Glomerular visceral epithelial cell (primary cell): ENCODE results near the gene PPP1R13B.
"Not testable (repeated sequence)": the region's sequence is repeated elsewhere in the genome, so short reads cannot be mapped to it uniquely, and the experiment has no call there.

Experiments used
- DNase-seq: peaks from one replicate; pipeline ENCODE4 v3.0.0-alpha.2; 2016; ENCODE audit errors: extremely low spot score

PPP1R13B gene

DNA sequence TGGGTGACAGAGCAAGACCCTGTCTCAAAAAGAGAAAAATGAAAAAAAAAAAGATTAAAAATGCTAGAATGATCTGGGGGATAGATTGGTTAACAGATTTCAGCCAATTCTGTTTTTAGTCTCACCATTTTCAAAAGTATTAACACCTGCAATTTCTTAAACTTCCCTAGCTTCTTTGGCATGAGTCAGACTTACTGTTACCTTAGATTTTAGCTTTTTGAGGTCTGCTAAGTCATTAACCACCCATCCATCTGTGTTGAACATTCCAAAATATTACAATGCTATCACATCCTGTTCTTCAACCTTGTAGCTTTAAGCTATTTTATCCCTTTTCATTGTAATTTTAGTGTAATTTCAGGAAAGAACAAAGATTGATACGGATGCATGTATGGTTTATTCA lies 59.3 kb downstream of the PPP1R13B start:
- no peak for DNase-seq

DNA sequence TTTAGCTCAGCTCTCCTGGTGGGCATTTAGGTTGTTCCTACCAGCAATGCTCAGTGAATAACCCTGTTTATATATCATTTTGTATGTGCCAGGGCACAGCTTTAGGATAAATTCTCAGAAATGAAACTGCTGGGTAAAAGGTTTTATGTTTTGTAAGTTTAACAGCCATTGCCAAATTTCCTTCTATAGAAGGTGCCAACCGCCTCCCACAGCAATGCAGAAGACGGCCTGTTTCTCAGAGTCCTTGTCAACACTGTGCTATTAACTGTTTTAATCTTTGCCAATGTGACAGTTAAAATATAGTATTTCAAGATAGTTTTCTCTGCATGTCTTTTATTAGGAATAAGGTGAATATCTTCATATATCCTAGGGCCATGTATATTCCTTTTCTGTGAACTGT lies 65.0 kb downstream of the PPP1R13B start:
- no peak for DNase-seq

DNA sequence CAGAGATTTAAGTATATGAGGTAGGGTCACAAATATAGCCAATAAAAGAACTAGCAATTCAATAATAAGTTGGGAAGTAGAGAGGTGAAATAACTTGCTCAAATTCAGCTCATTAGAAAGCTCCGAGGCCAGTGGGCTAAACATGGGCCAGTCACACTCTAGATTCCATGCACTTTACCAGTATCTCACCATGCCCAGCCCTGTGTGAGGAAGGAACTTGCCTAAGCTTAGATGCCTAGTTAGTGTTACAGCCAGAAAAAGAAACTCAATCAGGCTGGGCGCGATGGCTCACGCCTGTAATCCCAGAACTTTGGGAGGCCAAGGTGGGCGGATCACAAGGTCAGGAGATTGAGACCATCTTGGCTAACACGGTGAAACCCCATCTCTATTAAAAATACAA lies 71.1 kb downstream of the PPP1R13B start:
- DNase-seq, result not testable (repeated sequence)

DNA sequence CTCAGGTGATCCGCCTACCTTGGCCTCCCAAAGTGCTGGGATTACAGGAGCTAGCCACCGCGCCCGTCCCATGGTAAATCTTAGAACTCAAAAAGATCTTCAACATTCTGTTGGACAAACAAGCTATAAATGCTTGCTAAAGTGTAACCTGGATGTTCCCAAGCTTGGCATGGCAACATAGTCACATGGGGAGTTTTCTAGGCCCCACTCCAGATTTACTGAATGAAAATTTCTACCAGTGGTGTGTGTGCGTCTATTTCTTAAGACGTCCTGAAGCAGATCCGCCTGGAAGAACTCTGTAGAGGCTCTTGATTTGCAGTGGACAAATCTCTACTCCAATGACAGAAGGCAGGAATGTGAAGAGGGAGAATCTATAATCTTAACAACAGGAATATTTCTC lies 71.9 kb downstream of the PPP1R13B start:
- no peak for DNase-seq

DNA sequence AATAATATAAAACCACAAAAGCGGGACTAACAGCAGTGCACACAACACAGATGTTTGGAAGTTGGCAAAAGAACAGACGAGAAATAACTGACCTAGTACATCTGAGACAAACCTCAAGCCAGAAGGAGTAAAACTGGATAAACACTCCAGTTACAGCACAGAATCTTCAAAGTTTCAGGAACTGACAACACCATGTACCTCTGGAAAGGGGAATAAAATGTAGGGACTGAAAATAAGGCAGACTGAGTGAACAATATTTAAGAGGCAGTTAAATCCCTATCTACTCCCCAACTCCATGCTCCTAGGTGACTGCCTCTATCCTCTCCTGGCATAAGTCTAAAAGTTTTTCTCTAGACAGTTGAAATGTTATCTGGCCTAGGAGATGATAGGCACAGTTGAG lies 73.9 kb downstream of the PPP1R13B start:
- no peak for DNase-seq

DNA sequence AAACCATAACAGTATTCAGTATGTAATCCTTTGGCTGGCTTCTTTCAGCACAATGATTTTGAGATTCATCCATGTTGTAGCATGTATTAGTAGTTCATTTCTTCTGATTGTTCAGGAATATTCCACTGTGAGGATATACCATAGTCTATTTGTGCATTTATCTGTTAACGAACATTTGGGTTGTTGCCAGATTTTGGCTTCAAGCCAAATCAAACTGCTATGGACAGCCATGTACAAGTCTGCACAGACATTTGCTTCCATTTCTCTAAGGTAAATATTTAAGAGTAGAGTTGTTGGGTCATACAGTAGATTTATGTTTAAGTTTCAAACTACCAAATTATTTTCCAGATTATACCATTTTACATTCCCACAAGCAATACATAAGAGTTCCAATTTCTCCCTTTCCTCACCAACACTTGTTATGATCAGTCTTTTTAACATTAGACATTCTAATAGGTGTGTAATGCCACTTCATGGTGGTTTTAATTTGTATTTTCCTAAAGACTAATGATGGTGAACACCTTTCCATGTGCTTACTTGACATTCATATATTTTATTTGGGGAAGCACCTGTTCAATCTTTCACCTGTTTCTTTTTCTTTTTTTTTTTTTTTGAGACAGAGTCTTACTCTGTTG lies 75.2 kb downstream of the PPP1R13B start:
- no peak for DNase-seq

DNA sequence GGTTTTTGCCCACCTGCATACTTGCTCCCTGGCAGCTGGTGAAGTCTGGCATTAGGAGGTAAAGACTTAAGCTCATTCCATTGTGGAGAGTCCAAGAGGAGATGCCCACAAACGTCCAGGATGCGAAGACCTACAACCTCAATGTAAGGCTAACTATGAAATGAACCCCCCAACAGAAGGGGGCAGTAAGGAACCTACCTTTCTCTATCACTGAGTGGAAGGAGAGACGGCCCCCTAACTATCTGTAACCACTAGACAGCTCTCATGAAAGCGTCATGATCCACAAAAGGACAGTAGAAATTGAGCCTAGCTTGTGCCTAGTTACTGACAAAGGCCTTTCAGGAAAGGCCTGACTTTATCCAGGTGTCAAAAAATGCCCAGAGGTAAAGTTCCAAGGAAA lies 76.5 kb downstream of the PPP1R13B start:
- DNase-seq, result no peak

DNA sequence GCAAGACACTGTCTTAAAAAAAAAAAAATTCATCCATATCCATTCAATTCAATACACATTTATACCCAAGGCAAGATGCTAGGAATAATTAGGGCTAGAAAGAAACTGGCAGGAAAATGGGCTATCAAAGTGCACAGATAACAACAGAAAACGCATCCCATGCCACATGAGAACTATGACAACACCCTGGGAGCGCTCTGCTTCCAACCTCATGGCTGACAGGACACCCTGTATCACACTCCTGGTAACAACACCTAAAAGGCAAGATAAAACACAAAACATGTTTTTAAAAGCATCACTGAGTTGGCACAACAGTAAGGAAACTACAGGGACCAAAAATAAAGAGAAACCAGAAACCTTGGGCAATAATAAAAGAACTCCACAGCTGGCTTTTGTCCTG lies 76.9 kb downstream of the PPP1R13B start:
- DNase-seq, result no peak

DNA sequence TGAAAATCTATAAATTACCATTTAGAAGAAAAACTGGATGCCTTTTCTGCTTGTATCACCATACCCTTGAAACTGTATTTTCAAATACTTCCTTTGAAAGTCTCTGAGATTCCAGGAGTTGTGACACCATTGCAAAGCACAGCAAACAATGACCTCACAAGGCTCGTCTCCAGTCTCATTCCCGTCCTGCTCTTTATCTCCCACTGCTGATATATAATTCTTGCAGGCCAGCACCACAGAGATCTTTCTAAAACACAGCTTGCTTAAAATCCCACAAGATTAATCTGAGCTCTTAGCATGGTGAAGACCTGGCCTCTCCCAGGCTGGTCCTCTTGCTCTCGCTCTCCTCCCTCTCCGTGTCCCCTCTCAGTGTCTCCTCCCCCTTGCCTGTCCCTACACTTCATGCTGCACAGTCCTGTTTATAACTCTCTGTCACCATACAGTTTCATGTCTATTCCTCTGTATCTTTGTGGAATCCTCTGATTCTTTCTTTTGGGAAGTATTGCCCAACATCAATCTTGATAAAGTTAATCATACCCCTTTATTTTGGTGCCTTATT lies 80.0 kb downstream of the PPP1R13B start:
- DNase-seq, result no peak

DNA sequence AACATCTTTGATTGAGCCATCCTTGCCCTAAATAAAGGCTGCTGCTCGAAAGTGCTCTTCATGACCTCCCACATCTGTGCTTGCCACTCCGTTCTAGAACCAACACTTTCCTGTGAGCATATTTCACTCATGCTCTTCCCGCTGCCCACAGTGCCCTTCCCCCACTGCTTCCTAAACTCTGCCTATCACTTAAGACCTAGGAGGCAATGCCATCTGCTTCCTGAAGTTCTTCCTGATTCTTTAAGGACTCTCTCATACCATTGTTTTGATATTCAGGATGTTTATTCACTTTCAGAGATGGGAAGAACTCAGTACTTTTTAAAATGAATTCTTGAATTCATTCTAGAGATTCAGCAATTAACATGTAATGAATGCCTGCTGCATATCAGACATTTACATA lies 81.8 kb downstream of the PPP1R13B start:
- DNase-seq, result no peak

DNA sequence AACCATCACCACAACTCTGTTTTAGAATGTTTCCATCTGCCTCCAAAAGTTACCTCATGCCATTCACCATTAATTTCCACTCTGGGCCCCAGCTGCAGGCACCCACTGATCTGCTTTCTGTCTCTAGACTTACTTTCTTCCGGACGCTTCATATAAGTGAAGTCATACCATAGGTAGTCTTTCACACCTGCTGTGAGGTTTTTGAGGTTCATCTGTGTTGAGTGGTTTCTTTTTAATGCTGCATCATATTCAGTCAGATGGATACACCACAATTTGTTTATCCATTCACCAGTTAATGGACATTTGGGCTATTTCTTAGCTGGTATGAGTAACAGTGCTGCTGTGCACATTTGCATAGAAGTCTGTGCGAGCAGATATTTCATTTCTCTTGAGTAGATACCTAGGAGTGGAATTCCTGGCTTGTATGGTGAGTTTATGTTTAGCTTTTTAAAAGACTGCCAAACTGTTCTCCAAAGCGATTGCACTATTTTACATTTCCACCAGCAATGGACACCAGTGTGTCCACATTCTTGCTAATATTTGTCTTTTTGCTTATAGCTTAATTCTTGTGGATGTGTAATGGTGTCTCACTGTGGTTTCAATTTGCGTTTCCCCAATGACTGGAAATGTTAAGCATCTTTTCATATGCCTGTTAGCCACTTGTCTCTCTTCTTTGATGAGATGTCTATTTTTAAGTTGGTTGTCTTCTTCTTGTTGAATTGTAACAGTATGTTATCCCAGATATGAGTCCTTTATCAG lies 83.5 kb downstream of the PPP1R13B start:
- no peak for DNase-seq

DNA sequence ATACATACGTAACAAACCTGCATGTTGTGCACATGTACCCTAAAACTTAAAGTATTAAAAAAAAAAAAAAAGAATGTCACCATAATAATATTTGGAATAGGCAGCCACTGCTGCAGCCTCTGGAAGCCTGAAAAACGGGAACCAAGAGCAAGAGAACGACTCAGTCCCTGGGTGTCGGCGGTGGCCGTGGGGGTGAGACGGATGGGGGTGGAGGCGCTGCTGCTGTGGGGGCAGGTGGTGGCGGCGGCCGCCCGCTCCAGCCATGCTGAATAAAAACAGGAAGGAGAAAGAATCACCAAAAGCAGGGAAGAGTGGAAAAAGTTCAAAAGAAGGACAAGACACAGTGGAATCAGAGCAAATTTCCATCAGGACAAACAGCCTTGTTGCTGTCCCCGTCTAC lies 84.8 kb downstream of the PPP1R13B start:
- DNase-seq, result no peak

DNA sequence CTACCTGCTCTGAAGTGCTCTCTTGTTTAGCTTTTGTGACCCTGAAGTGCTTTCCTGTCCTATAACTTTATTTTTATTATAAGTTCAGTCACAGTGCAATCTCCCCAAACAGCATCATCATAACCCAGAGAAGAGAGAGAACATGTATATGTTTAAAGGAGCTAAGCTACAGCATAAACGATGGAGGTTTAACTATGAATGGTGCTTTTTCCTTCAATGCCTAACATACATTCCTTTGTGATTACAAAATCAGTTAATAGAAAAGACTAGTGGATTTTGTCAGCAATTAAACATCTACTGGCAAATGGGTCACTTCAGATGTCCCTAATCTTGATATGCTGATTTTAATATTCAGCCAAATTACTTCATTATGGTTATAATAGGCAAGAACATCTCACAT lies 85.3 kb downstream of the PPP1R13B start:
- DNase-seq, result peak; percentile 1

DNA sequence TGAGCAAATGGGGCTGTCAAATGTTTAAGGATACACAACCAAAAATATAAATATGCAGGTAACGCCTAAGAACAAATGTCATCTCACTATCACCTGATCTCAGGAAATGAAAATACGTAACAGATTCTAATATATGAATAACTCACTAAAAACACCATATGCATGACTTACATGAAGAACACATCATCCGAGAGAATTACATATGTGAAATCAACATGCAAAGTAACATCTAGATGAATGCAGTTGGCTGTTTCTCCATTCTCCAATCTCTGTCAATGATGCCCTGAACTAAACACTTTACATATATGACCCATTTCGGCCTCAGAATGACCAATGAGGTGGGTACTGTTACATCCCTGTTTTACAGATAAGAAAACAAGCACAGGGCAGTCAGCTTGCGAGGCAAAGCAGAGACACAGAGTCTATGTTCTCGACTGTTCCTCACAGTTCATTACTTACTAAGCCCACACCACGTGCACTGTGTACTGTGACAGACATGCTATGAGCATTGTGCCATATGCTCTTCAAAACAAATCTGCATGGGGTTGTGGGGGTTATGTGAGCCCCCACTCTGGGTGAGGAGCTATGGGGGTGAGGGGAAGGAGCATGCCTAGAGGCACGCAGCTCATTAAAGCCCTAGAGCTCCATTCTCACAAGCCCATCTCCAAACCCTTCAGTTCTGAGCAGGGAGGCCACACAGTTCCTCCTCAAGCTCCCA lies 89.2 kb downstream of the PPP1R13B start:
- DNase-seq, result no peak

DNA sequence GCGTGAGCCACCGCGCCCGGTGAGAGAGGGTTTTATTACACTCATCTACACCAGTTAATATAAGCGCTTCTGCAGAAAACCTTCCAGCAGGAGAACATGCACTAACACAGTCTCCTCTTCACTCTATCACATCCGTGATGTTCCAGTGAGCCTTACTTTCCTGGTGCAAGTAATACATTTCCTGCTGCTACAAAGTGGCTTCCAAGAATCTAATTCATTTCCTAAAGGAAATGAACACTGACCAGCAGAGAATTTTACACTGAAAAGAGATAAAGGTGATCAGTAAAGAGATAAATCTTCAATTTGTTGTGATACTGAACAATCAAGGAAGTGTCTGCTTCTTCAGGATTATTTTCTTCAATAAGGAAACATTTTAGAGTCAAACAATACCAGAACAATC lies 92.3 kb downstream of the PPP1R13B start:
- no peak for DNase-seq

DNA sequence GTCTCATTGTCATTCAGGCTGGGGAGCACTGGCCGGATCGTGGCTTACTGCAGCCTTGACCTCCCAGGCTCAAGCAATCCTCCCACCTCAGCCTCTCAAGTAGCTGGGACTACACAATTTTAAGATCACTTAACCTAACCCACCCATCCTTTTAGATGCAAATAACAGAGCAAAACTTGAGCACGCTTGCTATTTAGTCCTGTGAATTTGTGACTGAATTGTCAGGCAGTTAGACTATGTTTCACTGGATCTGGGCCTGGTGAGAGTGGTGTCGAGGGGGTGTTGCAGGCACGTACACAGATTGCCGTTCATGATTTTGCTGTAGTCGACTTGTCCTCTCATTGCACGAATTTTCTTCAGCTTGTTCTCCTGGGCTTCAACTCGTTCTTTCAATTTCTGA lies 93.6 kb downstream of the PPP1R13B start:
- no peak for DNase-seq

DNA sequence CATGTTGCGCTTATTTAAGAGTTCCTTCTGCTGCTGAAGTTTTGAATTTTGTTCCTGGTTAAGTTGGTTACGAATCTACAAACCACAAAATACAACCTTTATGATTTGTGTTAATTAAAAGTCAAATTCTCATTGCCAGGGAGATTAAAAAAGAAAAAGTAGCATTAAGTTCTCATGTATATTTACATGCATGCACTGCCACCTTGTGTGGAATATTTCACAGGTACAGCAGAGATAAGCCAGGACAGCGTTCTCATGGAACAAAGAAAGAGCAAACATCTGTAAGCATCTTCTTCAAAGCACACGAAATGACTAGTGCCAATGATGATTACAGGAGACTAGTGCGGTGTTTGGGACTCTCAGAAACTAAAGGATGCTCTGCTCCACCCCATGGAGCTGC lies 97.5 kb downstream of the PPP1R13B start:
- DNase-seq, result no peak

DNA sequence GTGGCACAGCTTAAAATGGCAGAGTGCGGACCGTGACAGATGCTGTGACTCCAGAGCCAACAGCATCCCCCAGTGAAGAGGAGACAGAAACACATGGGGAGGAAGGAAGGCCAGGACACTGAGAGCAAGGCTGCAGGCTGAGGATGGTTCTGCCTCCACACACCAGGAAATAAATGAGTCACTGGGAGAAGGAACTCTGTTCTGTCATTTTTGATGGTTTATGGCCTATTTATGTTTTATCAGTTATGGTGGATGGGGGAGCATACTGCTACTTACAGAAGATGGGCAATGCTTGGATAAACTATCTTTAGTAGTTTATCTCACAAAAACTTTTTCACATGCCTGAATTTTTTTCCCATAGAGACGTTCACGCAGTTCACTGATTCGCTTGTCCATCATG lies 97.9 kb downstream of the PPP1R13B start:
- no peak for DNase-seq

DNA sequence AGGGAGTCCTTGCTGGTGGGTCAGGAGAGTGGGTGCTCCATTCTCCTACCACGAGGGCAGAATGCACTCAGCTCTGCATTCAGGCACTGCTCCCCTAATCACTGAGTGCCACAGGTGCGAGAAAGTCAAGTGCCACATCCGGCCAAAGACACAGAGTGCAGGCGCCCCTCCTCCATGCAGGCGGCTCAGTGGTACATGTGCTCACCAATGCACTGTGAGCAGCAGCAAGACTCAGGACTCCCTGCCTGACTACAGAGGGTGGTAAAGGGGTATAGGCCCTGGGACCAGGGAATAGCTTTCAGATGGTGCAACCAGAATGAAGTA lies 98.9 kb downstream of the PPP1R13B start:
- DNase-seq, result no peak

DNA sequence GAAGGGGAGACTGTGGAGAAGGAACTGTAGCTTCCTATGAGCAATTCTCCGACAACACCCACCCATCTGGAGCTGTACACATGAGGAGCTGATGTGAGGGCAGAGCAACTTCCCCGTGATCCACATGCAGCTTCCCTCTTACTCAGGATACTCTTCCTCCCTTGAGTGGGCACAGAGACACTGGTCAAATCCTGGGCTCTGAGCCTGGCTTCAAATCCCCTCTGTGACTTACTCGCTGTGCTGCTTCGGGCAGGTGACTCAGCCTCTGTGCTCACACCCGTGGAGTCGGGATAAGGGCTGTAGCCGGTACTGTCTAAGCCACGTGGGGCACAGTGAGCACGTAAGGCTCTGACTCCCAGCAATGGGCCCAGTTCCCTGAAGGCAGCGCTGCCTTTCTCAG lies 100.7 kb downstream of the PPP1R13B start:
- DNase-seq, result peak; percentile 78

DNA sequence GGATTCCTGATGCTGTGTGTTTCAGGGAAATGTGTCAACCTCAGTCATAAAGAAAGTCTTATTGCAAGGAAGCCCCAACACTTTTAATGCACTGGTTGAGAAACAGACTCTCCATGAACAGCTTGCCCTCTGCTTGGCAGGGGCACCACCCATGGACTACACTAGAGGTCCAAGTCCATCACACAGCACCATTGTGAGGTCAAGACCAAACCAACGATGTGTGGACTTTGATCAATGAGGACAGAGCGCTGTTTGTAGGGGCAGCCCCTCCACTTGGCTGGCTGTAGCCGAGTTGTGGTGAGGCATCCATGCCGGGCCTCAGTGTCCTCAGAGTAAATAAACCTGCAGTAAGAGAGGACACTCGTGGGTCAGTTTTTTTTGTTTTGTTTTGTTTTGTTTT lies 102.0 kb downstream of the PPP1R13B start:
- no peak for DNase-seq

DNA sequence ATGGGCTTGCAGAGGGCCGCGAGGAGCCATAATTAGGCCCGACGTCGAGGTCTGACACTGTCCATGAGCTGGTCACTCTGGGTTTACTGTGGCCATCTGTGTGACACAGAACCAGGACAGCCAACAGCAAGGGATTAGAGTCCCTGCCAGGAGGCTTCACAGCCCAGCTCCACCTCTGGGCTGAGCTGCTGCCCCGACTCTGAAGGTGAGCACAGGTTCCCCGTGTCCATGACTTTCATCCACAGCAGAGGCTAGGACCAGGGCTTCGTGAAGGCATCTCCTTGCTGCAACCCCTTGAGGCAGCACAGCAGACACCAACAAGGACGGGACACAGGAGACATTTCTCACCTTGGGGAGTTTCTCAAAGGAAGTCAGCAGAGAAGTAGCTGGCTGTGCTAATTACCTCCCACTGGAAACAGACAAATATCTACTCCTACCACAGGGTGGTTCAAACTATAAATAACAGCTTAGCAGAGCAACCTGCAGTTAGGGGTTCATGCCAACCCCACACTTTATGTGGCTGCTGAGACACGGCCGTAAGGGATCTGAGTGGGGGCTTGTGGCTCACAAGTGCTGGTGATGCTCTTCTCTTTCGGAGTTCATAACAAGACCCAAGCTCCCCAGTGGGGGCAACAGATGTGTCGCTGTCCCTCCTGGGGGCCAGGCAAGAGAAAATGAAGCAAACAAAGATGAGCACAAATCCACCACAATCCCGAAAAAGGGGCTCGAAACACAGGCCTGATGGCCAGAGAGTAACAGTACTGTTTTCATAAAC lies 102.6 kb downstream of the PPP1R13B start:
- DNase-seq, result no peak
